Activated CD8-positive, alpha-beta T cell treated with anti-CD3 and anti-CD28 coated beads for 36 hours (primary cell): ENCODE measurements around the gene CFAP53. TPM values are rescaled to one million over a fixed set of nuclear protein-coding genes. Genes with fewer than 3 reads are reported as not detected.
A peak's percentile ranks its signal among the peaks of the same experiment; 100 is the strongest.
"Not testable (repeated sequence)": the region's sequence is repeated elsewhere in the genome, so short reads cannot be mapped to it uniquely, and the experiment has no call there.

Experiments
- ATAC-seq: fragments of 200-7000 bp; cut with Tn5 transposase; one replicate; pipeline ENCODE4 v1.10.0; 2021; ENCODE audit warnings: mild to moderate bottlenecking, moderate library complexity
- CTCF ChIA-PET: fragments of 350-600 bp; sonication (Branson Sonifier 250); formaldehyde crosslinking; loops from one replicate; lab custom pipeline; 2021; ENCODE audit warnings: antibody characterized with exemption; lab: Charles Lee
- POLR2A ChIA-PET: fragments of 350-600 bp; sonication (Branson Sonifier 250); formaldehyde crosslinking; loops from one replicate; lab custom pipeline; 2021; ENCODE audit warnings: antibody characterized with exemption; lab: Charles Lee
- DNase-seq: peaks from one replicate; pipeline ENCODE4 v3.0.0-alpha.2; 2020
- H3K27ac Mint-ChIP-seq: one replicate; pipeline ENCODE4 v1.8.0; 2021; ENCODE audit warnings: mild to moderate bottlenecking, mixed read lengths
- H3K27me3 Mint-ChIP-seq: one replicate; pipeline ENCODE4 v1.8.0; 2021; ENCODE audit warnings: mixed read lengths
- H3K36me3 Mint-ChIP-seq: one replicate; pipeline ENCODE4 v1.8.0; 2021; ENCODE audit warnings: low read depth, mixed read lengths
- H3K4me1 Mint-ChIP-seq: one replicate; pipeline ENCODE4 v1.8.0; 2021; ENCODE audit warnings: low read depth, mixed read lengths
- H3K4me3 Mint-ChIP-seq: one replicate; pipeline ENCODE4 v1.8.0; 2021; ENCODE audit warnings: mild to moderate bottlenecking, moderate library complexity, mixed read lengths
- H3K9me3 Mint-ChIP-seq: one replicate; pipeline ENCODE4 v1.8.0; 2021; ENCODE audit warnings: mixed read lengths
- CTCF ChIP-seq: fragments of 200-600 bp; IDR thresholded peaks from one replicate; pipeline ENCODE4 v1.8.0; 2022; ENCODE audit warnings: antibody characterized with exemption, mild to moderate bottlenecking
- intact Hi-C: fragments of 100-400 bp; cut with micrococcal nuclease; formaldehyde crosslinking; loops from one replicate; pipeline ENCODE4 v1.10.0; 2022
- total RNA-seq, 2 experiments: library from RNA; stranded (reverse); gene quantifications; one replicate each; pipeline ENCODE4 v1.2.3, GENCODE V29; 2021

CFAP53 gene
- total RNA-seq, 2 experiments from 2014 or later: 0.27 to 0.76 TPM

GRCh38 chr18:50312296-50313030 lies 46.2 kb upstream of the CFAP53 start:
- Mint-ChIP-seq H3K27ac (no peak overlapping the region), H3K27me3 (peaks cover 3% of the 10 kb centered on the region), H3K9me3 (no peaks in the 10 kb centered on the region), H3K4me3 (no peak overlapping the region), H3K36me3 (no peaks in the 10 kb centered on the region), H3K4me1 (peaks cover 10% of the 10 kb centered on the region)
- ChIA-PET CTCF (no interaction called here), POLR2A (interaction anchor here (0.8 kb wide), 1 partner anchor 8 kb away, joined by 3 read pairs; no protein-coding TSS in a partner anchor)
- TF ChIP-seq CTCF: no peak
- ATAC-seq (no peak), DNase-seq (no peak)
- intact Hi-C loops: no loop called here

- CTCF ChIA-PET: no interaction called here
Observed at GRCh38 chr18:50311650-50312049, 45.4 kb upstream of the CFAP53 start.

GRCh38 chr18:50310080-50310479 lies 43.8 kb upstream of the CFAP53 start:
- Mint-ChIP-seq H3K4me3 (no peak overlapping the region), H3K4me1 (peaks cover 16% of the 10 kb centered on the region), H3K36me3 (no peaks in the 10 kb centered on the region), H3K27ac (no peak overlapping the region), H3K27me3 (peaks cover 5% of the 10 kb centered on the region), H3K9me3 (peaks cover 3% of the 10 kb centered on the region)
- intact Hi-C loops: no loop called here
- POLR2A ChIA-PET: no interaction called here
- CTCF ChIA-PET: interaction anchor here (1.7 kb wide), 1 partner anchor 47 kb away, joined by 6 read pairs; no protein-coding TSS in a partner anchor
- no peak for TF ChIP-seq CTCF
- no peak for DNase-seq
- ATAC-seq: no peak

More at GRCh38 chr18:50311650-50312049, 45.4 kb upstream of the CFAP53 start:
- DNase-seq: no peak
- TF ChIP-seq CTCF: no peak
- no peak overlapping the region for H3K4me3 Mint-ChIP-seq
- no peak overlapping the region for H3K27ac Mint-ChIP-seq
- intact Hi-C loops: no loop called here
- H3K36me3 Mint-ChIP-seq: no peaks in the 10 kb centered on the region
- ATAC-seq: no peak
- POLR2A ChIA-PET: interaction anchor here (0.5 to 0.8 kb wide), 2 partner anchors 9 to 39 kb away, joined by 3 read pairs; no protein-coding TSS in a partner anchor
- H3K27me3 Mint-ChIP-seq: peaks cover 3% of the 10 kb centered on the region
- peaks cover 16% of the 10 kb centered on the region for H3K4me1 Mint-ChIP-seq
- no peaks in the 10 kb centered on the region for H3K9me3 Mint-ChIP-seq

GRCh38 chr18:50308851-50309250 lies 42.6 kb upstream of the CFAP53 start:
- POLR2A ChIA-PET: interaction anchor here (0.7 kb wide), 1 partner anchor 48 kb away, joined by 4 read pairs; no protein-coding TSS in a partner anchor

GRCh38 chr18:50307738-50308470 lies 41.6 kb upstream of the CFAP53 start:
- CTCF ChIA-PET: interaction anchor here (1.3 to 2.3 kb wide), 4 partner anchors 10 to 49 kb away, joined by 3 to 11 read pairs (median 4); no protein-coding TSS in a partner anchor
- peaks cover 4% of the 10 kb centered on the region for H3K27me3 Mint-ChIP-seq

More at GRCh38 chr18:50308851-50309250, 42.6 kb upstream of the CFAP53 start:
- ATAC-seq, intact Hi-C loops, DNase-seq, H3K27ac Mint-ChIP-seq, H3K4me3 Mint-ChIP-seq, H3K9me3 Mint-ChIP-seq, H3K27me3 Mint-ChIP-seq, H3K36me3 Mint-ChIP-seq: not testable (repeated sequence)
- peaks cover 16% of the 10 kb centered on the region for H3K4me1 Mint-ChIP-seq
- CTCF ChIA-PET: interaction anchor here (1.3 to 2.3 kb wide), 5 partner anchors 11 to 49 kb away, joined by 3 to 11 read pairs (median 6); no protein-coding TSS in a partner anchor

More at GRCh38 chr18:50307738-50308470, 41.6 kb upstream of the CFAP53 start:
- TF ChIP-seq CTCF: no peak
- Mint-ChIP-seq H3K9me3 (peaks cover 4% of the 10 kb centered on the region), H3K4me1 (peaks cover 16% of the 10 kb centered on the region), H3K36me3 (no peaks in the 10 kb centered on the region), H3K27ac (peak overlapping the region; percentile 70), H3K4me3 (peak overlapping the region; percentile 83)
- DNase-seq: peak; percentile 97
- intact Hi-C loops: no loop called here
- POLR2A ChIA-PET: interaction anchor here (0.6 to 1.0 kb wide), 2 partner anchors 10 to 447 kb away, joined by 3 to 5 read pairs; no protein-coding TSS in a partner anchor
- peak; percentile 99 for ATAC-seq
